ENCODE measurements around the gene LRP5. TPM values are rescaled to one million over a fixed set of nuclear protein-coding genes. Genes with fewer than 3 reads are reported as not detected.

Gene LRP5
- total RNA-seq, 4 donors from 2014 or later: 22.3 to 43.2 (median 33.8) TPM

DNA sequence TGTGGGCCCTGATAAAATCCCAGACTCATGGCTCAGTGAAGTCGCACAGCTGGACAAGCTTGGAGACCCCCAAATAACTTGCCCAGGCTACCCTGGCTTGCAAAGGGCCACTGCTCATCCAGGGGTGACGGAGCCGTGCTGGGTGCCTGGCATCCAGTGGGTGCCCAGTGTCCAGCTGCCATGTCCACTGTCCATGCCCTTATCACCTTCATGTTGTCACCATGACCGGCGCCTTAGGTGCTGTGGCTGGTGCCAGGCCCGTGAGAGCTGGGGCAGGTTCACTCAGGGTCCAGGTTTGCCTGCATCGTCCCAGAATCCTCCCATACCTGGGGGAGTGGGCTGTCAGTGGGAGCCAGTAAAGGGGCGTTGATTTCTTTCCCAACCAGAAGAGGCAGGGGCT lies 57.4 kb downstream of the LRP5 start:
- Histone ChIP-seq H3K27ac (peak overlapping the region in 2 of 4 donors; percentile 44 to 67), H3K27me3 (no peaks in the 10 kb centered on the region), H3K4me1 (peaks cover 3 to 44% (median 28%) of the 10 kb centered on the region in 4 donors), H3K9me3 (no peaks in the 10 kb centered on the region), H3K36me3 (peaks cover 0 to 31% (median 0%) of the 10 kb centered on the region in 3 donors), H3K4me3 (no peak overlapping the region)
- WGBS, 2 donors: 94% methylated on average over 6 of the region's 8 CpGs
- TF ChIP-seq, protein P1, sequence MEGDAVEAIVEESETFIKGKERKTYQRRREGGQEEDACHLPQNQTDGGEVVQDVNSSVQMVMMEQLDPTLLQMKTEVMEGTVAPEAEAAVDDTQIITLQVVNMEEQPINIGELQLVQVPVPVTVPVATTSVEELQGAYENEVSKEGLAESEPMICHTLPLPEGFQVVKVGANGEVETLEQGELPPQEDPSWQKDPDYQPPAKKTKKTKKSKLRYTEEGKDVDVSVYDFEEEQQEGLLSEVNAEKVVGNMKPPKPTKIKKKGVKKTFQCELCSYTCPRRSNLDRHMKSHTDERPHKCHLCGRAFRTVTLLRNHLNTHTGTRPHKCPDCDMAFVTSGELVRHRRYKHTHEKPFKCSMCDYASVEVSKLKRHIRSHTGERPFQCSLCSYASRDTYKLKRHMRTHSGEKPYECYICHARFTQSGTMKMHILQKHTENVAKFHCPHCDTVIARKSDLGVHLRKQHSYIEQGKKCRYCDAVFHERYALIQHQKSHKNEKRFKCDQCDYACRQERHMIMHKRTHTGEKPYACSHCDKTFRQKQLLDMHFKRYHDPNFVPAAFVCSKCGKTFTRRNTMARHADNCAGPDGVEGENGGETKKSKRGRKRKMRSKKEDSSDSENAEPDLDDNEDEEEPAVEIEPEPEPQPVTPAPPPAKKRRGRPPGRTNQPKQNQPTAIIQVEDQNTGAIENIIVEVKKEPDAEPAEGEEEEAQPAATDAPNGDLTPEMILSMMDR (IDR thresholded peaks at IDR 0.05): no peak
- no peak for TF ChIP-seq EP300 (IDR thresholded peaks at IDR 0.05)
- TF ChIP-seq POLR2A (IDR thresholded peaks at IDR 0.05): no peak
- DNase-seq (ENCODE audit: low spot score in 2 of 2): no peak

DNA sequence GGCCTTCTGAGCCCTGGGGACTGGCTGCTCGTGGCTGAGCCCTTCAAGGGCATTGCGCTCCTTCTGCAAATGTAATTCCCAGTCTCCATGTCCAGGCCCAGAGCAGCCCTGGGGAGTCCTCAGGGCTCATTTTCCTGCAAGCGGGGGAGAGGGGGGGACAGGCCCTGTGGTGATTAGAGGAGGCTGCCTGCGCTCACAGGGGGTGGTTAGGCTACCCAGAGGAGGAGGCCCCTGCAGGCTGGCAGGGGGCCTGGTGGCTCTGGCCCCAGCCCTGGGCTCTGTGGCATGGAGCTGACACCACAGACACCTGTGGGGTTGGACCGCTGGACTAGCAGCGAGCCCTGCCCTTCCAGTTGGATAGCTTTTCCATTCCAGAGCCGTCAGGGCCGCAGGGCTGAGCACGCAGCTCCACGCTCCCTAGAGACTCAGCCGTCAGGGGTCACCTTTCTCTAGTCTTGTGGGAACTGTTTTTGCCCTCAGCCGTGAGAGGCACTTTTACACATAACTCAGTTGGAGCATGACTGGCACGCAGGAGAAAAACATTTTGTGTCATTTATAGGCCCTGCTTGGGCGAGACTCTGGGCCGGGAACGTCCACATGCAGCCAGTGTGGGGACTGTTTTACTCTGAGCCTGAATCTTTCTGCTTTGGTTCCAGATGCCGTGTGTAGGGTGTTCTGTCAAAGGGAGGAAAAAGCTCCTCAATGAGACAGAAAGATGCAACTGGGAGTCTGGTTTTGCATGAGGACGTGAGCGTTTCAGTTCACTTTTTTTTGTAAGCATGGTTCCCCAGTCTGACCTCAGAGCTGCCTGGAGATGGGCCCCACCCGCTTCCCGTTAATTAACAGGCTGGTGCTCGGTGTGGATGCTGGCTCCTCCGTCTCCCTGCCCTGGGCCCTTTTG lies 58.1 kb downstream of the LRP5 start:
- peaks cover 6 to 51% (median 34%) of the 10 kb centered on the region in 4 donors for H3K4me1 ChIP-seq
- no peaks in the 10 kb centered on the region for H3K27me3 ChIP-seq
- H3K36me3 ChIP-seq: peaks cover 0 to 28% (median 0%) of the 10 kb centered on the region in 3 donors
- WGBS, 2 donors: 54 to 56% methylated on average over 19 to 23 of the region's 23 CpGs
- H3K9me3 ChIP-seq: no peaks in the 10 kb centered on the region
- no peak overlapping the region for H3K4me3 ChIP-seq
- TF ChIP-seq POLR2A (IDR thresholded peaks at IDR 0.05) (no peak), EP300 (IDR thresholded peaks at IDR 0.05) (no peak)
- TF ChIP-seq, protein P1 (IDR thresholded peaks at IDR 0.05): no peak
- H3K27ac ChIP-seq: peak overlapping the region in 3 of 4 donors; percentile 44 to 67 (median 54)
- no peak for DNase-seq (ENCODE audit: low spot score in 2 of 2)

DNA sequence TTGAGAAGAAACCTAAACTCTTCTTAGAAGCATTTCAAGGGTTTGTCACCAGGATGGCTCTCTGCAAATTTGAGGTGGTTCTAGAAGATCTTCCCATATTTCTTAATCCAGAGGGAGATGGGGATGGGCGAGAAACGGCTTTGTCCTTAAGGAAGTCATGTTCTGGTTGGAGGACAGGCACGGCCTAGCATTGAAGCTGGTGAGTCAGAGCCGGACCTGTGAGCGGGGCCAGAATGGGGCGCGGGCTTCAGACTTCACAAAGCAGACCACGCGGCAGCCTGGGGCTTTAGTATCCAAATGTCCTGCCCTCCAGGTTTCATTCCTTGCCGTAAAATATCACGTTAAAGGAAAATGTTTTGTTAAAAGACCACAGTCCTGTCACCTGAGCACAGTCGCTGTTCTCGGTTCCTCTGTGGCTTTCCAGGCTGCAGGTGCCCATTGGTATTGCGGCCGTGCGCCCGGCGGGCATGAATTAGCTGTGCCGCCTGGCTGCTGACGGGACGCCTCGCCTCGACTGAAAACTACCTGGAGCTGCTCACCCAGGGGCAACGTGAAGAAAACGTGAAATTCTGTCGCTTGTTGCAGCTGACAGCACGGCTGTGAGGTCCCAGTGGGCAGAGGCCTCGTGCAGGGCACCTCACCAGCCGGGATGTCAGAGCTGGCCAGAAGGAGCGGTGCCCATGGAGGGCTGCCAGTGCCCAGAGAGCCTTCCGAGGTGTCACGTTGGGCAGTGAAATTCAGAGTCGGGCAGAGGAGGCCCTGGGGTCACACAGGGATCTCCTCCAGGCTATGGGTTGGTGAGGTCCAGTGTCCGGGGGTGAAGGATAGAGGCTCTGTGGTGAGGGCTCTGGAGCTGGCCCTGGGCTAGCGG lies 59.0 kb downstream of the LRP5 start:
- no peak for DNase-seq (ENCODE audit: low spot score in 2 of 2)
- no peaks in the 10 kb centered on the region for H3K27me3 ChIP-seq
- peaks cover 6 to 51% (median 34%) of the 10 kb centered on the region in 4 donors for H3K4me1 ChIP-seq
- peaks cover 0 to 19% (median 0%) of the 10 kb centered on the region in 3 donors for H3K36me3 ChIP-seq
- H3K27ac ChIP-seq: peak overlapping the region in 3 of 4 donors; percentile 44 to 67 (median 54)
- H3K4me3 ChIP-seq: no peak overlapping the region
- 92 to 93% methylated on average over 34 to 35 of the region's 35 CpGs for WGBS, 2 donors
- no peaks in the 10 kb centered on the region for H3K9me3 ChIP-seq
- TF ChIP-seq POLR2A (IDR thresholded peaks at IDR 0.05) (no peak), EP300 (IDR thresholded peaks at IDR 0.05) (no peak)
- TF ChIP-seq, protein P1 (IDR thresholded peaks at IDR 0.05): no peak

DNA sequence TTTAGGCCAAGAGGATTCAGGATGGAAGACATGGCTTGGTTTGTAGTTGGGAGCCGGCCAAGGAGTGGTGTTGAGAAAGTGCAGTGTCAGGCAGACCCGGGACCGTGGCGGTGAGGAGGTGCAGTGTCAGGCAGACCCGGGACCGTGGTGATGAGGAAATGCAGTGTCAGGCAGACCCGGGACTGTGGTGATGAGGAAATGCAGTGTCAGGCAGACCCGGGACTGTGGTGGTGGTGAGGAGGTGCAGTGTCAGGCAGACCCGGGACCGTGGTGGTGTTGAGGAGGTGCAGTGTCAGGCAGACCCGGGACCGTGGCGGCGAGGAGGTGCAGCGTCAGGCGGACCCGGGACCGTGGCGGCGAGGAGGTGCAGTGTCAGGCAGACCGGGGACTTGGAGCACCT lies 59.7 kb downstream of the LRP5 start:
- peak overlapping the region in 1 of 4 donors; percentile 44 for H3K27ac ChIP-seq
- 82 to 86% methylated on average over 21 of the region's 21 CpGs for WGBS, 2 donors
- H3K4me1 ChIP-seq: peaks cover 6 to 54% (median 36%) of the 10 kb centered on the region in 4 donors
- no peaks in the 10 kb centered on the region for H3K27me3 ChIP-seq
- no peak for DNase-seq (ENCODE audit: low spot score in 2 of 2)
- no peaks in the 10 kb centered on the region for H3K9me3 ChIP-seq
- H3K4me3 ChIP-seq: no peak overlapping the region
- H3K36me3 ChIP-seq: peaks cover 0 to 12% (median 0%) of the 10 kb centered on the region in 3 donors
- TF ChIP-seq POLR2A (IDR thresholded peaks at IDR 0.05) (no peak), EP300 (IDR thresholded peaks at IDR 0.05) (no peak)
- TF ChIP-seq, protein P1 (IDR thresholded peaks at IDR 0.05): no peak
